ENCODE measurements around the gene AKT3. TPM values are rescaled to one million over a fixed set of nuclear protein-coding genes. Genes with fewer than 3 reads are reported as not detected.

AKT3 gene
- total and polyA plus RNA-seq, 2 of the 8 experiments (the other 6 are each of a cell fraction or from before 2014, with no cell fraction given) = 6.0 to 36.4 TPM

GRCh38 chr1:243549791-243550190 lies 300.3 kb downstream of the AKT3 start:
- no peak overlapping the region for H2BK5ac ChIP-seq (ENCODE audit: low read depth, low read length)
- no peak overlapping the region for H3K9ac ChIP-seq (replicated peaks in 1 of 4; ENCODE audit: extremely low read depth in 1 of 4, low read depth in 3 of 4, low read length in 3 of 4)
- H3K4ac ChIP-seq (replicated peaks; ENCODE audit: insufficient read length, low read depth, low read length) = no peak overlapping the region
- H4K8ac ChIP-seq (ENCODE audit: extremely low read depth, insufficient read depth, low read length) = no peak overlapping the region
- ChIA-PET CTCF (ENCODE audit: partially characterized antibody) (interaction anchor here (0.6 kb wide), 1 partner anchor 325 kb away, joined by 3 read pairs; no protein-coding TSS in a partner anchor), POLR2A (ENCODE audit: partially characterized antibody) (interaction anchor here (1.2 kb wide), 1 partner anchor 11 kb away, joined by 4 read pairs; no protein-coding TSS in a partner anchor)
- no peaks in the 10 kb centered on the region for H3K23me2 ChIP-seq (ENCODE audit: low read depth, low read length)
- no peaks in the 10 kb centered on the region for H3K9me3 ChIP-seq (ENCODE audit: insufficient read depth in 2 of 2, low read depth in 1 of 2, low read length in 1 of 2)
- H3K4me1 ChIP-seq (replicated peaks in 1 of 4; ENCODE audit: control insufficient read depth in 3 of 4, insufficient read depth in 4 of 4, low read length in 3 of 4) = no peaks in the 10 kb centered on the region
- no peak overlapping the region for H2AFZ ChIP-seq (ENCODE audit: low read length)
- H4K20me1 ChIP-seq (replicated peaks in 1 of 2; ENCODE audit: control insufficient read depth in 1 of 2, insufficient read depth in 2 of 2, low read length in 2 of 2) = no peaks in the 10 kb centered on the region
- H3K4me2 ChIP-seq (ENCODE audit: insufficient read depth in 1 of 2, low read depth in 2 of 2, low read length in 2 of 2) = no peak overlapping the region
- H2AK5ac ChIP-seq (ENCODE audit: low read depth, low read length) = no peak overlapping the region
- H3K23ac ChIP-seq (ENCODE audit: insufficient read length) = no peak overlapping the region
- H3K27me3 ChIP-seq (replicated peaks in 1 of 4; ENCODE audit: control insufficient read depth in 3 of 4, extremely low read depth in 1 of 4, insufficient read depth in 3 of 4, low read length in 3 of 4) = no peaks in the 10 kb centered on the region
- no peak overlapping the region for H4K91ac ChIP-seq (replicated peaks; ENCODE audit: insufficient read length, low read length)
- no peak overlapping the region for H3K18ac ChIP-seq (ENCODE audit: extremely low read depth, low read length)
- no peak overlapping the region for H2BK20ac ChIP-seq (ENCODE audit: low read length)
- no peaks in the 10 kb centered on the region for H3K79me2 ChIP-seq (ENCODE audit: control insufficient read depth in 1 of 2, insufficient read depth in 2 of 2, low read length in 2 of 2)
- no peaks in the 10 kb centered on the region for H3K36me3 ChIP-seq (ENCODE audit: control insufficient read depth in 2 of 4, insufficient read depth in 4 of 4, low read length in 3 of 4)
- H4K5ac ChIP-seq (ENCODE audit: insufficient read length, low read depth, low read length) = no peak overlapping the region
- no peak overlapping the region for H3K27ac ChIP-seq (ENCODE audit: low read depth, low read length)
- no peak overlapping the region for H3K14ac ChIP-seq (ENCODE audit: insufficient read length)
- no peak overlapping the region for H3K56ac ChIP-seq (replicated peaks; ENCODE audit: insufficient read length, low read depth, low read length)
- no peak for DNase-seq (ENCODE audit: low read depth in 1 of 2, low spot score in 2 of 2)
- no peak for FAIRE-seq
- no peak overlapping the region for H3K4me3 ChIP-seq (ENCODE audit: extremely low read depth in 1 of 4, insufficient read depth in 2 of 4, low read depth in 3 of 4, low read length in 4 of 4)
- no peak overlapping the region for H2BK120ac ChIP-seq (replicated peaks; ENCODE audit: low read depth, low read length)
- no peaks in the 10 kb centered on the region for H3K79me1 ChIP-seq (ENCODE audit: low read depth, low read length)
- no peak overlapping the region for H2BK15ac ChIP-seq (ENCODE audit: low read length)
- H2BK12ac ChIP-seq (ENCODE audit: low read depth, low read length) = no peak overlapping the region
- TF ChIP-seq TBP (IDR thresholded peaks at IDR 0.05; ENCODE audit: low read depth, low read length) = no peak
- no peak for TF ChIP-seq TAF7 (optimal IDR thresholded peaks at IDR 0.05; ENCODE audit: borderline replicate concordance, low read depth, low read length)
- TF ChIP-seq GTF2F1 (IDR thresholded peaks at IDR 0.05; ENCODE audit: borderline replicate concordance, low read depth, low read length) = no peak
- TF ChIP-seq FOSL1 (IDR thresholded peaks at IDR 0.05; ENCODE audit: insufficient read depth, low read depth, low read length) = no peak
- no peak for TF ChIP-seq ASH2L (IDR thresholded peaks at IDR 0.05; ENCODE audit: low read length)
- TF ChIP-seq ZNF274 (IDR thresholded peaks at IDR 0.05; ENCODE audit: borderline replicate concordance, extremely low read depth, low read length) = no peak
- no peak for TF ChIP-seq TCF12 (IDR thresholded peaks at IDR 0.05; ENCODE audit: low read depth, low read length)
- no peak for TF ChIP-seq CBX5 (IDR thresholded peaks at IDR 0.05; ENCODE audit: low read depth, low read length)
- no peak for TF ChIP-seq RAD21 (IDR thresholded peaks at IDR 0.05 in 1 of 2, conservative IDR thresholded peaks at IDR 0.05 in 1 of 2; ENCODE audit: low read depth in 2 of 2, low read length in 2 of 2)
- no peak for TF ChIP-seq CBX8 (IDR thresholded peaks at IDR 0.05; ENCODE audit: borderline replicate concordance, low read depth, low read length)
- no peak for TF ChIP-seq CTCF (IDR thresholded peaks at IDR 0.05; ENCODE audit: control extremely low read depth in 1 of 3, insufficient read depth in 1 of 3, low read depth in 1 of 3, low read length in 3 of 3)
- TF ChIP-seq HDAC2 (IDR thresholded peaks at IDR 0.05; ENCODE audit: borderline replicate concordance in 1 of 2, low read depth in 2 of 2, low read length in 2 of 2) = no peak

Data from H1 (cell line).